IMR-90 (cell line): ENCODE measurements around the gene ATIC. TPM values are rescaled to one million over a fixed set of nuclear protein-coding genes. Genes with fewer than 3 reads are reported as not detected.

ENCODE experiments used
- ATAC-seq: fragments of 200-7000 bp; cut with Tn5 transposase; 2 replicates; pipeline ENCODE4 v1.9.1; 2020; ENCODE audit warnings: low read depth, mild to moderate bottlenecking, moderate library complexity
- BruUV-seq: library from RNA; stranded (reverse); fragments of 400-500 nt; replicated peaks from 2 replicates; lab custom pipeline; 2021; lab: Mats Ljungman, UMichigan
- CTCF ChIA-PET: fragments of 300-600 bp; formaldehyde crosslinking; extraction: SDS; loops from one replicate; lab custom pipeline; 2021; ENCODE audit warnings: antibody characterized with exemption; lab: Yijun Ruan, JAX
- POLR2A ChIA-PET: fragments of 300-600 bp; sonication (Branson Sonifier 250); formaldehyde crosslinking; loops from one replicate; lab custom pipeline; 2022; ENCODE audit warnings: antibody characterized with exemption; ENCODE audit not compliant: unreplicated experiment; lab: Charles Lee
- DNase-seq: peaks from one replicate; pipeline ENCODE4 v3.0.0; 2013
- H2AFZ ChIP-seq: replicated peaks from 2 replicates; pipeline ENCODE3; 2013; ENCODE audit warnings: low read length, mild to moderate bottlenecking; ENCODE audit not compliant: poor library complexity
- H2AK5ac ChIP-seq: 2 replicates; pipeline ENCODE4 v1.6.1; 2013; ENCODE audit warnings: low read depth, low read length, inconsistent platforms
- H2AK9ac ChIP-seq: replicated peaks from 2 replicates; pipeline ENCODE3; 2013; ENCODE audit warnings: mild to moderate bottlenecking, low read depth, low read length, moderate library complexity; ENCODE audit not compliant: poor library complexity
- H2BK120ac ChIP-seq: 2 replicates; pipeline ENCODE4 v1.6.1; 2013; ENCODE audit warnings: low read depth, low read length, inconsistent platforms
- H2BK15ac ChIP-seq: 3 replicates; pipeline ENCODE4 v1.6.1; 2013; ENCODE audit warnings: low read depth, low read length, inconsistent platforms
- H2BK20ac ChIP-seq: 2 replicates; pipeline ENCODE4 v1.6.1; 2013; ENCODE audit warnings: low read depth, mild to moderate bottlenecking, inconsistent platforms, low read length, moderate library complexity
- H2BK5ac ChIP-seq: 2 replicates; pipeline ENCODE4 v1.6.1; 2013; ENCODE audit warnings: mild to moderate bottlenecking, low read depth, low read length, inconsistent platforms; ENCODE audit not compliant: poor library complexity, severe bottlenecking
- H3K14ac ChIP-seq: replicated peaks from 2 replicates; pipeline ENCODE4 v1.6.1; 2013; ENCODE audit warnings: low read depth, low read length, inconsistent platforms
- H3K18ac ChIP-seq: 2 replicates; pipeline ENCODE4 v1.6.1; 2013; ENCODE audit warnings: low read depth, low read length, control low read depth
- H3K23ac ChIP-seq: 2 replicates; pipeline ENCODE4 v1.6.1; 2013; ENCODE audit warnings: low read depth, low read length, inconsistent platforms
- H3K27ac ChIP-seq: 2 replicates; pipeline ENCODE4 v1.5.1; 2013; ENCODE audit warnings: mild to moderate bottlenecking, control low read depth, low read length; ENCODE audit not compliant: insufficient read depth
- H3K27me3 ChIP-seq: 2 replicates; pipeline ENCODE4 v1.6.1; 2013; ENCODE audit warnings: low read length; ENCODE audit not compliant: control insufficient read depth, insufficient read depth
- H3K36me3 ChIP-seq: 2 replicates; pipeline ENCODE4 v1.6.1; 2013; ENCODE audit warnings: low read length, mixed read lengths; ENCODE audit not compliant: control insufficient read depth, insufficient read depth
- H3K4ac ChIP-seq: 2 replicates; pipeline ENCODE4 v1.6.1; 2013; ENCODE audit warnings: low read depth, low read length, inconsistent platforms
- H3K4me1 ChIP-seq: 2 replicates; pipeline ENCODE4 v1.6.1; 2013; ENCODE audit warnings: low read length, mixed read lengths; ENCODE audit not compliant: control insufficient read depth, insufficient read depth
- H3K4me2 ChIP-seq: 2 replicates; pipeline ENCODE4 v1.6.1; 2013; ENCODE audit warnings: low read depth, mild to moderate bottlenecking, control low read depth, low read length, moderate library complexity
- H3K4me3 ChIP-seq: 2 replicates; pipeline ENCODE4 v1.5.1; 2013; ENCODE audit warnings: low read depth, mild to moderate bottlenecking, control low read depth, low read length, moderate library complexity; ENCODE audit not compliant: insufficient read depth
- H3K56ac ChIP-seq: 2 replicates; pipeline ENCODE4 v1.6.1; 2013; ENCODE audit warnings: low read length, inconsistent platforms; ENCODE audit not compliant: insufficient read depth; ENCODE audit errors: extremely low read depth
- H3K79me1 ChIP-seq, 2 experiments: 2 replicates each; pipeline ENCODE4 v1.6.1; 2013; ENCODE audit warnings: low read length in 2 of 2, inconsistent platforms in 1 of 2, low read depth in 1 of 2
- H3K9ac ChIP-seq: 2 replicates; pipeline ENCODE4 v1.6.1; 2013; ENCODE audit warnings: low read depth, low read length, control low read depth
- H3K9me1 ChIP-seq: 2 replicates; pipeline ENCODE4 v1.6.1; 2013; ENCODE audit warnings: low read length, inconsistent platforms; ENCODE audit not compliant: insufficient read depth
- H3K9me3 ChIP-seq: 2 replicates; pipeline ENCODE4 v1.6.1; 2013; ENCODE audit warnings: low read length; ENCODE audit not compliant: control insufficient read depth, insufficient read depth
- H4K20me1 ChIP-seq: 2 replicates; pipeline ENCODE4 v1.6.1; 2013; ENCODE audit warnings: low read length, inconsistent platforms; ENCODE audit not compliant: insufficient read depth
- H4K5ac ChIP-seq: 2 replicates; pipeline ENCODE4 v1.6.1; 2013; ENCODE audit warnings: mild to moderate bottlenecking, low read depth, low read length, control low read depth
- H4K8ac ChIP-seq, 2 experiments: 2 replicates each; pipeline ENCODE4 v1.6.1; 2013; ENCODE audit warnings: low read depth in 2 of 2, low read length in 2 of 2, control low read depth in 1 of 2, inconsistent platforms in 1 of 2
- H4K91ac ChIP-seq: 2 replicates; pipeline ENCODE4 v1.6.1; 2013; ENCODE audit warnings: low read depth, low read length, inconsistent platforms; ENCODE audit not compliant: insufficient read depth
- BHLHE40 ChIP-seq: fragments of 150-350 bp; IDR thresholded peaks from 2 replicates; pipeline ENCODE4 v1.6.1; 2016; ENCODE audit warnings: mild to moderate bottlenecking, low read depth, low read length
- CEBPB ChIP-seq: IDR thresholded peaks from 2 replicates; pipeline ENCODE4 v1.6.1; 2012; ENCODE audit warnings: low read depth, low read length, improper control_type of control experiment
- MAFK ChIP-seq: IDR thresholded peaks from 2 replicates; pipeline ENCODE4 v1.6.1; 2012; ENCODE audit warnings: low read depth, low read length, improper control_type of control experiment
- POLR2A ChIP-seq: IDR thresholded peaks from 2 replicates; pipeline ENCODE4 v1.6.1; 2012; ENCODE audit warnings: mild to moderate bottlenecking, low read depth, low read length
- SMC3 ChIP-seq: fragments of 150-350 bp; IDR thresholded peaks from 2 replicates; pipeline ENCODE4 v1.6.1; 2016; ENCODE audit warnings: low read depth, mild to moderate bottlenecking, antibody characterized with exemption, low read length, moderate library complexity
- WGBS, 2 experiments: methylation state at CpG; one replicate each; pipeline versions ENCODE4 v1.1.5 to v1.1.7; 2013; ENCODE audit warnings: missing lambda C conversion rate in 2 of 2; ENCODE audit not compliant: insufficient read length in 1 of 2; ENCODE audit errors: extremely low coverage in 2 of 2; 5-methylcytosine and 5-hydroxymethylcytosine counted together
- dilution Hi-C: fragments of 300-500 bp; cut with HindIII; formaldehyde crosslinking; loops from one replicate; pipeline ENCODE4 v1.14.3; 2018; ENCODE audit warnings: low sequenced_read_pairs; ENCODE audit not compliant: unreplicated experiment
- in situ Hi-C: fragments of 300-500 bp; cut with MboI; formaldehyde crosslinking; loops from 3 replicates; pipeline ENCODE4 v1.14.3; 2019; ENCODE audit warnings: low sequenced_read_pairs, inconsistent platforms, mixed read lengths
- intact Hi-C: fragments of 100-400 bp; cut with micrococcal nuclease; formaldehyde crosslinking; loops from 2 replicates; pipeline ENCODE4 v1.10.0; 2022
- polyA plus RNA-seq, 3 experiments: library from polyadenylated mRNA; depleted of rRNA; stranded (reverse); fragments of >200 nt; gene quantifications; 2 replicates each; pipeline ENCODE4 v1.2.3, GENCODE V29; 2012; ENCODE audit warnings: low replicate concordance in 1 of 3
- total RNA-seq: library from RNA; depleted of rRNA; stranded (reverse); fragments of >200 nt; gene quantifications from 2 replicates; pipeline ENCODE4 v1.2.3, GENCODE V29; 2012

Gene ATIC
- total and polyA plus RNA-seq, 2 of the 4 experiments (the other 2 are of a cell fraction), result 30.5 to 101 TPM

GRCh38 chr2:215376103-215376780 is 64.4 kb downstream of the ATIC start:
- intact Hi-C loops, result no loop called here
- no peak overlapping the region for H4K91ac ChIP-seq

More at GRCh38 chr2:215376103-215376780, 64.4 kb downstream of the ATIC start:
- dilution Hi-C loops, result no loop called here
- Histone ChIP-seq H2AK9ac (peak overlapping the region; percentile 73), H3K9me3 (no peaks in the 10 kb centered on the region), H2BK15ac (no peak overlapping the region), H3K4me2 (no peak overlapping the region), H4K8ac (peak overlapping the region in 1 of 2 experiments; percentile 26; a peak in 1 of 4 replicates), H3K79me1 (peaks cover 21 to 39% of the 10 kb centered on the region in 2 experiments), H3K18ac (no peak overlapping the region), H2AFZ (peak overlapping the region; percentile 53), H2AK5ac (no peak overlapping the region), H2BK5ac (peak overlapping the region; percentile 52), H3K9me1 (peaks cover 12% of the 10 kb centered on the region), H3K14ac (0 out of 2 replicates have a peak overlapping the region, but pooled peaks have one; percentile 30), H3K36me3 (peaks cover 79% of the 10 kb centered on the region), H3K4me3 (no peak overlapping the region), H3K4me1 (peaks cover 2% of the 10 kb centered on the region), H2BK120ac (no peak overlapping the region), H3K9ac (no peak overlapping the region), H4K20me1 (peaks cover 27% of the 10 kb centered on the region; the same call in 1 of the 2 replicates), H3K56ac (no peak overlapping the region), H3K27ac (no peak overlapping the region), H4K5ac (peak overlapping the region; percentile 59; the same call in 1 of the 2 replicates), H3K23ac (no peak overlapping the region), H3K27me3 (no peaks in the 10 kb centered on the region), H2BK20ac (no peak overlapping the region), H3K4ac (peak overlapping the region; percentile 9; the same call in 1 of the 2 replicates)
- BruUV-seq, result no TSS peak
- in situ Hi-C loops, result no loop called here
- CTCF ChIA-PET, result no interaction called here
- DNase-seq (no peak), ATAC-seq (no peak)
- TF ChIP-seq BHLHE40, result no peak
- TF ChIP-seq SMC3, result no peak
- no peak for TF ChIP-seq MAFK
- peak; percentile 70 for TF ChIP-seq CEBPB
- TF ChIP-seq POLR2A, result no peak
- POLR2A ChIA-PET, result no interaction called here
- 76% methylated on average over 3 of the region's 9 CpGs; no CpG with 5 or more reads in 1 of the 2 experiments for WGBS, 2 experiments
